ENCODE results near the gene NAGPA.

DNA sequence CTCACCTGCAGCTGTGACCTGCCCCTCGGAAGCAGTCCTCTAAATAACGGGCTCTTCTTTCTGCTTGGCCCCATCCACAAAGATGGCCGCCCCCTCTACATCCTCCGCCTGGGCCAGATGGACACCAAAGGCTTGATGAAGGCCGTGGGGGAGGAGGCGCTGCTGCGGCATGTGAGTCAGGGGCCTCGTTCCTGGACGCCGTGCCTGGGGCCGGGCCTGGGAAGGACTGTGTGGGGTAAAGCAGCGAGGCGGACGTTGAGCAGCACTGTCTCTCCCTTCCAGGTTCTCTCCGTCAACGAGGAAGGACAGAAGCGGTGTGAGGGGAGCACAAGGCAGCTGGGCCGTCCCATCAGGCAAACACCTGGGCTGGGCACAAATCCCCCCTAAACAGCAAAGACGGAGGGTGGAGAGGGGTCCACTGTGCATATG lies 33.1 kb downstream of the NAGPA start:
- TF ChIP-seq SP1 (IDR thresholded peaks at IDR 0.05) = no peak
- no peak for TF ChIP-seq BHLHE40 (IDR thresholded peaks at IDR 0.05; ENCODE audit: borderline replicate concordance)
- TF ChIP-seq ELF4 (IDR thresholded peaks at IDR 0.05) = no peak
- no peak for TF ChIP-seq ARNT (IDR thresholded peaks at IDR 0.05)
- no peak for TF ChIP-seq NFRKB (IDR thresholded peaks at IDR 0.05)
